Transverse colon (tissue), 3 donors: ENCODE measurements around the gene KIF26A.

Source experiments
- CTCF ChIP-seq, 5 experiments: fragments of 200-600 bp in 3 of 5; fragments of 450-650 bp in 2 of 5; sonication (generic) in 3 of 5; IDR thresholded peaks; 1 replicate in 2 of 5; 2 replicates in 3 of 5; pipeline ENCODE4 v1.5.1; 2016 to 2017; ENCODE audit warnings: antibody characterized with exemption in 5 of 5, inconsistent platforms in 3 of 5, mild to moderate bottlenecking in 2 of 5, moderate library complexity in 1 of 5
- EP300 ChIP-seq: sonication (generic); formaldehyde crosslinking; IDR thresholded peaks from one replicate; pipeline ENCODE4 v1.6.1; 2017; ENCODE audit warnings: antibody characterized with exemption, low read depth

DNA sequence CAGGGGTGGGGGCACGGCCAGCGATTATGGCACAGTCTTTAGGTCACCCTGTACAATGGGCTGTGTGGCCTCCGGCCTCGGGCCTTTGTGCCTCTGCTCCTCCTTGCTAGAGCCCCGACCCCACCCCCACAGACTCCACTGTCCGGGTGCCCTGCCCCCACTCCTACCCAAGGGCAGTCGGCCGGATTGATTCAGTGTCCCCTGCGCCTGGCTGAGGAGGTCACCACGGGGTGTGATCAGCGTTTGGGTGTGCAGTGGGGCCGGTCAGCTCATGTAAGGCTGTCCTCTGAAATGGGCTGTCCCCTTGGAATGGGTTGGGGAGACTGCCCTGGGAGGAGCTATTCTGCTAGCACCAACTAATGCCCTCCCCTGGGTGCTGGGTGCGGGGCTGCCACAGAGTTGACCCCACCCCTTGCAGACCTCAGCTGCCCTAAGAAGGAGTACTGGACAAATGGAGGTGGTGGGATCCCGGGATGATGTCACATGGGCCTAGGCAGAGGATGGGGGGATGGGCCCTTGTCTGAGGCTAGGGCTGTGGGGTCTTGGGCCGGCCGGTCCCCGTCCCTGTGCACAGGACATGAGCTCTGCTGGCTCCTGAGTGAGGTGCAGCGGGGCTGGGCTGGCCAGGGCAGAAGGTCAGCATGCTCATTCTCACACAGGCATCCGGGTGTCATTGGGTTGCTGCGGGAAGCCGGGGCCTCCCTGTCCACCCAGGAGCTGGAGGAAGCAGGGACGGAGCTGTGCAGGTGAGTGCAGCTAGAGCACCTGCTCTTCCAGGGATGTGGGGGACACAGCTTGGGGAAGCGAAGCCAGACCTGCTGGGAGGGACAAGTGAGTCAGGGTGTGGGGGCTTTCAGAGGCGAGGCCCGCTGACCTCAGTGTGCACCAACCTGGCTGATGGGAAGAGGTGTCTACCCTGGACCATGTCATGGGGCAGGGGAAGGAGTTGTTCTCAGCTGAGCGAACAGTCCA is 29.5 kb upstream of the KIF26A start:
- no peak for TF ChIP-seq EP300
- no peak for TF ChIP-seq CTCF (IDR thresholded peaks at IDR 0.05)
